HEK293 (cell line): ENCODE results near the gene KCNMB4.
A peak's percentile ranks its signal among the peaks of the same experiment; 100 is the strongest.

ENCODE experiments used
- CTCF ChIA-PET: fragments of 350-600 bp; formaldehyde crosslinking; extraction: SDS; loops from one replicate; lab custom pipeline; 2021; ENCODE audit warnings: antibody characterized with exemption; lab: Yijun Ruan, JAX
- POLR2A ChIA-PET: fragments of 300-600 bp; formaldehyde crosslinking; extraction: SDS; loops from one replicate; lab custom pipeline; 2020; ENCODE audit warnings: antibody characterized with exemption, inconsistent platforms; lab: Yijun Ruan, JAX
- H3K27ac ChIP-seq: fragments of 200-500 bp; sonication (Bioruptor generic); 2 replicates; pipeline ENCODE4 v1.5.1; 2014; ENCODE audit warnings: low read depth, low read length, control low read depth, inconsistent platforms; ENCODE audit errors: extremely low read depth
- H3K36me3 ChIP-seq, 2 experiments: fragments of 200-500 bp in 1 of 2; sonication (Bioruptor generic) in 1 of 2; 1 replicate in 1 of 2; 2 replicates in 1 of 2; pipeline ENCODE4 v1.5.1; 2014 to 2017; ENCODE audit warnings: inconsistent platforms in 2 of 2, low read length in 2 of 2; ENCODE audit not compliant: control insufficient read depth in 2 of 2, insufficient read depth in 1 of 2
- H3K4me1 ChIP-seq: fragments of 200-500 bp; sonication (Bioruptor generic); 2 replicates; pipeline ENCODE4 v1.5.1; 2014; ENCODE audit warnings: mild to moderate bottlenecking, low read length, inconsistent platforms; ENCODE audit not compliant: control insufficient read depth, insufficient read depth
- H3K4me3 ChIP-seq: 2 replicates; pipeline ENCODE4 v1.5.1; 2011; ENCODE audit warnings: low read depth, mild to moderate bottlenecking, control low read depth, low read length, moderate library complexity
- H3K9me3 ChIP-seq: fragments of 200-500 bp; sonication (Bioruptor generic); 2 replicates; pipeline ENCODE4 v1.5.1; 2014; ENCODE audit warnings: low read depth, low read length, inconsistent platforms; ENCODE audit not compliant: control insufficient read depth, insufficient read depth
- PRDM10 ChIP-seq: fragments of 450-650 bp; formaldehyde crosslinking; IDR thresholded peaks from 2 replicates; pipeline ENCODE4 v1.5.1; 2016; ENCODE audit warnings: missing biosample characterization, missing genetic modification characterization
- ZBTB11 ChIP-seq: fragments of 450-650 bp; formaldehyde crosslinking; conservative IDR thresholded peaks from 2 replicates; pipeline ENCODE4 v1.5.1; 2016; ENCODE audit warnings: low read depth, missing biosample characterization, missing genetic modification characterization
- ZBTB48 ChIP-seq: fragments of 450-650 bp; formaldehyde crosslinking; IDR thresholded peaks from 2 replicates; pipeline ENCODE4 v1.5.1; 2016; ENCODE audit warnings: missing biosample characterization, missing genetic modification characterization
- ZBTB6 ChIP-seq: fragments of 450-650 bp; formaldehyde crosslinking; IDR thresholded peaks from 2 replicates; pipeline ENCODE4 v1.5.1; 2017; ENCODE audit warnings: missing biosample characterization, missing genetic modification characterization
- ZNF174 ChIP-seq: fragments of 450-650 bp; formaldehyde crosslinking; IDR thresholded peaks from 2 replicates; pipeline ENCODE4 v1.5.0; 2017; ENCODE audit warnings: missing biosample characterization, mild to moderate bottlenecking, missing genetic modification characterization
- ZNF2 ChIP-seq: fragments of 450-650 bp; formaldehyde crosslinking; IDR thresholded peaks from 2 replicates; pipeline ENCODE4 v1.5.1; 2016; ENCODE audit warnings: missing biosample characterization, missing genetic modification characterization
- ZNF239 ChIP-seq: fragments of 450-650 bp; formaldehyde crosslinking; IDR thresholded peaks from 2 replicates; pipeline ENCODE4 v1.5.1; 2016; ENCODE audit warnings: missing biosample characterization, missing genetic modification characterization
- ZNF366 ChIP-seq: fragments of 450-650 bp; formaldehyde crosslinking; conservative IDR thresholded peaks from 2 replicates; pipeline ENCODE4 v1.5.1; 2016; ENCODE audit warnings: missing biosample characterization, missing genetic modification characterization
- ZNF521 ChIP-seq: fragments of 450-650 bp; formaldehyde crosslinking; IDR thresholded peaks from 2 replicates; pipeline ENCODE4 v1.5.1; 2017; ENCODE audit warnings: missing biosample characterization, mild to moderate bottlenecking, missing genetic modification characterization
- ZNF561 ChIP-seq: fragments of 450-650 bp; IDR thresholded peaks from 2 replicates; pipeline ENCODE4 v1.5.1; 2018; ENCODE audit warnings: missing biosample characterization, missing genetic modification characterization, borderline replicate concordance
- ZNF639 ChIP-seq: fragments of 450-650 bp; formaldehyde crosslinking; IDR thresholded peaks from 2 replicates; pipeline ENCODE4 v1.5.1; 2016; ENCODE audit warnings: missing biosample characterization, missing genetic modification characterization
- ZNF677 ChIP-seq: fragments of 450-650 bp; IDR thresholded peaks from 2 replicates; pipeline ENCODE4 v1.5.0; 2018; ENCODE audit warnings: missing biosample characterization, mild to moderate bottlenecking, missing genetic modification characterization, moderate library complexity
- ZNF704 ChIP-seq: fragments of 450-650 bp; formaldehyde crosslinking; IDR thresholded peaks from 2 replicates; pipeline ENCODE4 v1.5.1; 2016; ENCODE audit warnings: missing biosample characterization, missing genetic modification characterization
- ZSCAN5A ChIP-seq: fragments of 450-650 bp; formaldehyde crosslinking; IDR thresholded peaks from 2 replicates; pipeline ENCODE4 v1.5.1; 2016; ENCODE audit warnings: missing biosample characterization, missing genetic modification characterization
- ZXDB ChIP-seq: fragments of 450-650 bp; formaldehyde crosslinking; IDR thresholded peaks from 2 replicates; pipeline ENCODE4 v1.5.1; 2016; ENCODE audit warnings: missing biosample characterization, missing genetic modification characterization

KCNMB4 gene

GRCh38 chr12:70367258-70368141 is 1.4 kb downstream of the KCNMB4 start (continued):
- TF ChIP-seq ZNF677 (tag by site-specific recombination) (no peak), ZNF366 (0 out of 2 replicates have a peak, but pooled peaks have one; percentile 32), ZBTB48 (tag by site-specific recombination) (peak; percentile 47), ZNF174 (tag by site-specific recombination) (no peak), ZSCAN5A (tag by site-specific recombination) (no peak), PRDM10 (tag by site-specific recombination) (no peak), ZNF2 (tag by site-specific recombination) (no peak), ZNF239 (tag by site-specific recombination) (no peak)
- TF ChIP-seq, all 188 proteins: peak for 9

- Histone ChIP-seq H3K4me1 (peaks cover 3% of the 10 kb centered on the region; the same call in 1 of the 2 replicates), H3K9me3 (no peaks in the 10 kb centered on the region), H3K4me3 (no peak overlapping the region), H3K27ac (no peak overlapping the region), H3K36me3 (no peaks in the 10 kb centered on the region; a peak in 1 of 3 replicates)
- TF ChIP-seq ZBTB11 (tag by site-specific recombination), result no peak
- TF ChIP-seq ZNF521 (tag by site-specific recombination), result no peak
- no peak for TF ChIP-seq ZBTB6 (tag by site-specific recombination)
- no peak for TF ChIP-seq ZNF704 (tag by site-specific recombination)
- TF ChIP-seq ZNF561, result no peak
- TF ChIP-seq ZXDB (tag by site-specific recombination), result no peak
- no peak for TF ChIP-seq ZNF639 (tag by site-specific recombination)
- ChIA-PET CTCF (no interaction called here), POLR2A (no interaction called here)
Observed at GRCh38 chr12:70372881-70373280, 6.8 kb downstream of the KCNMB4 start.
